Forelimb muscle (tissue), 1 donor: ENCODE measurements around the gene ATG7. TPM values are rescaled to one million over a fixed set of nuclear protein-coding genes. Genes with fewer than 3 reads are reported as not detected.
"Not testable (repeated sequence)": the region's sequence is repeated elsewhere in the genome, so short reads cannot be mapped to it uniquely, and the experiment has no call there.

Source experiments
- DNase-seq: peaks from one replicate; pipeline ENCODE4 v3.0.0-alpha.2; 2013; ENCODE audit warnings: low read depth
- polyA plus RNA-seq: library from polyadenylated mRNA; unstranded; fragments of 120-200 nt; gene quantifications from one replicate; pipeline ENCODE4 v1.2.1, GENCODE V29; 2013; ENCODE audit not compliant: insufficient read length

ATG7 gene
- polyA plus RNA-seq, 1 donor = 11.7 TPM

GRCh38 chr3:11390411-11391131 is 118.4 kb downstream of the ATG7 start:
- no peak for DNase-seq

GRCh38 chr3:11391174-11391879 is 119.1 kb downstream of the ATG7 start:
- no peak for DNase-seq

- DNase-seq = no peak
These were observed 120.0 kb downstream of the ATG7 start for GRCh38 chr3:11392014-11392859.

- no peak for DNase-seq
These were observed 120.6 kb downstream of the ATG7 start for GRCh38 chr3:11392860-11393114.

GRCh38 chr3:11393401-11393800 is 121.2 kb downstream of the ATG7 start:
- no peak for DNase-seq

- no peak for DNase-seq
These were observed 122.2 kb downstream of the ATG7 start for GRCh38 chr3:11394392-11394791.

- no peak for DNase-seq
These were observed 128.0 kb downstream of the ATG7 start for GRCh38 chr3:11400213-11400612.

GRCh38 chr3:11401434-11401833 is 129.2 kb downstream of the ATG7 start:
- no peak for DNase-seq

GRCh38 chr3:11405323-11405722 is 133.1 kb downstream of the ATG7 start:
- DNase-seq = no peak

- no peak for DNase-seq
These were observed 135.4 kb downstream of the ATG7 start for GRCh38 chr3:11407644-11408043.

- DNase-seq = not testable (repeated sequence)
These were observed 136.2 kb downstream of the ATG7 start for GRCh38 chr3:11408324-11408859.

- no peak for DNase-seq
These were observed 138.4 kb downstream of the ATG7 start for GRCh38 chr3:11410564-11410963.

- no peak for DNase-seq
These were observed 139.8 kb downstream of the ATG7 start for GRCh38 chr3:11411956-11412355.

- DNase-seq = no peak
These were observed 140.9 kb downstream of the ATG7 start for GRCh38 chr3:11413071-11413470.

- no peak for DNase-seq
These were observed 142.9 kb downstream of the ATG7 start for GRCh38 chr3:11415099-11415498.

- DNase-seq = no peak
These were observed 147.9 kb downstream of the ATG7 start for GRCh38 chr3:11420066-11420465.

- DNase-seq = no peak
These were observed 150.1 kb downstream of the ATG7 start for GRCh38 chr3:11422291-11422690.

GRCh38 chr3:11423868-11424267 is 151.7 kb downstream of the ATG7 start:
- DNase-seq = no peak

- DNase-seq = no peak
These were observed 152.1 kb downstream of the ATG7 start for GRCh38 chr3:11424277-11424676.

- no peak for DNase-seq
These were observed 158.0 kb downstream of the ATG7 start for GRCh38 chr3:11430207-11430606.

- no peak for DNase-seq
These were observed 158.4 kb downstream of the ATG7 start for GRCh38 chr3:11430624-11431023.

GRCh38 chr3:11431319-11431718 is 159.1 kb downstream of the ATG7 start:
- no peak for DNase-seq
